NCI-H748 (cell line): ENCODE results near the gene ERCC5.

ENCODE experiments used
- DNase-seq: peaks from one replicate; lab custom pipeline; 2025; ENCODE audit not compliant: unreplicated experiment; lab: John Stamatoyannopoulos, UW

The ERCC5 gene

DNA sequence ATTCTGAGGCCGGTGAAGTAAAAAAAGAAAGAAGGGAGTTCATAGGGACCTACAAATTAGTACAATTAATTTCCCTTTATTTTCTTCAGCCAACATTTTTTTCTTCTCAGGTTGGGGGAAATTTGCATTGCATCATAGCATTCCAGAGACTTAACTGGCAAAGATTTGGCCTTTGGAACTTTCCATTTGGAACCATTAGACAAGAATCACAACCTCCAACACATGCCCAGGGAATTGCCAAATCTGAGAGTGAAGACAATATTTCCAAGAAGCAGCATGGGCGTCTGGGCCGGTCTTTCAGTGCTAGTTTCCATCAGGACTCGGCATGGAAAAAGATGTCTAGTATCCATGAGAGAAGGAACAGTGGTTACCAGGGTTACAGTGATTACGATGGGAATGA is 6.4 kb upstream of the ERCC5 start:
- DNase-seq, result no peak

DNA sequence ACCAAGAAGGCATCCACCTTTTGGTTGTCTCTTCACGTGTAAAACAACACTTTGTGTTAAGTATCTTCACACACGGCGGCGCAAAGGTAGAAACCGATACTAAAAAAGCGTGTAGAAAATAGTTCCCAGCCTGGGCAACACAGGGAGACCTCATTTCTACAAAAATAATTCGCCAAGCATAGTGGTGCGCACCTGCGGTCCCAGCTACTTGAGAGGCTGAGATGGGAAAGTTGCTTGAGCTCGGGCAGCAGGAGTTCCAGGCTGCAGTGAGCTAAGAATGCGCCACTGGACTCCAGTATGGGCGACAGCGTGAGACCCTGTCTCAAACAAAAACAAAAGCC is 573 bp upstream of the ERCC5 start:
- DNase-seq, result no peak

DNA sequence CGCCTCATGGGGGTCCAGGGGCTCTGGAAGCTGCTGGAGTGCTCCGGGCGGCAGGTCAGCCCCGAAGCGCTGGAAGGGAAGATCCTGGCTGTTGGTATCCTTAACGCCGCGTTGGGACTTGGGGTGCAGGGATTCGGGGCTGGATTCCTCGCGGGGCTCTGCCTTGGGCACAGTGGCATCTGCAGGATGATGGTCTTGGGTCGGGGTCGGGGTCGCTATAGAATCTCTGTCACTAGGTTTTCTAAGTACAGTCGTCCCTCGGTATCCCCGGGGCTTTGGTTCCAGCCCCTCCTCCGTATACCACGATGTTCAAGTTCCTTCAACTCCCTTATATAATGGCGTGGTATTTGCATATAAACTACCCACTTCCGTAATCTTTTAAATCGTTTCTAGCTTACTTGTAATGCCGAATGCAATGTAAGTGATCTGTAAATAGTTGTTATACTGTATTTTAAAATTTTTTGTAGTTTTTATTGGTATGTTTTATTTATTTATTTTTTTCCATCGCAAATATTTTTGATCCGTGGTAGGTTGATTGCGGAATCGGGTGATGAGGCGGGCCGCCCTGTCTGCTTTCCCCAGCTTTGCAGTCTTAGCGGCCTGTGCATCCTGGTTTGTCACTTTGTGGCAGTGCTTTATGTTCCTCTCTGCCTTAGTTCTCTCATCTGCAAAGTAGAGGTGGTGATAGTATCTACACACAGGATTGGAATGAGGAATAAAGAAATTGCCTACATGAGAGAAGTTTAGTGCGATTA is 606 bp downstream of the ERCC5 start:
- peak; percentile 58 for DNase-seq

DNA sequence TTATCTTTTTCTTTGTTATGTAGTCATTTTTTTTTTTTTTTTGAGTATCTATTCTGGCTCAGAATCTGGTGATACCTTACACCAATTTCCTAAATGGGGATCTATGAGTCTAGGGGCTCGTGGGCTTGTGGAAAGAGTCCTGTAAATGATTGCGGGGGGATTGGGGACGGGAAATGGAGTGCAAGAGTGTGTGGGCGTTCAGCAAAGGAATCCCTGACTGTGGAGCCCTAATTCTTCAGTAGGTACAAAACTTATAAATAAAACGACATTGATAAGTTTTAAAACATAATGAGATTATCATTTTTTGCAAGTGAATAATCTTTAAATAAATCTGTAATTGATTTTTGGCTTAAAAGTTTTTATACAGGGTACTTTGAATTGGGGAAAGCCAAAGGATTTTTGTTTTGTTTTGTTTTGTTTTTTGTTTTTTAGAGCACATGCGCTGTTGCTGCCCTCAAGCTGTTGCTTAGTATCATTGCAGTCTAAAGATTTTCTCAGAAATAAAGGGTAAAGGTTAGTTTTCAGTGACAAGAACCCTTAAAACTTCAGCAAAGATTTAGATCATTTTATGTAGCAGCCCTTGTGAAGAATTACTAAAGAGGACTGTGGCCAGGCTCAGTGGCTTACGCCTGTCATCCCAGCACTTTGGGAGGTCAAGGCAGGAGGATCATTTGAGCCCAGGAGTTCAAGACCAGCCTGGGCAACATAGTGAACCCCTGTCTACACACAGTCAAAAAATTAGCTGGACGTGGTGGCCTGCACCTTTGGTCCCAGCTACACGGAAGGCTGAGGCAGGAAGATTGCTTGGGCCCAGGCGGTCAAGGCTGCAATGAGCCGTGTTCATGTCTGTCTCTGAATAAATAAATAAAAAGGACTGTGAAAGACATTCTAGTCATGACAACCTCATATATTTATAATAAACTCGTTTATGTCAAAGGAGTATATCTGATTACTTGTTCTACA is 1.7 kb downstream of the ERCC5 start:
- DNase-seq, result peak; percentile 46

DNA sequence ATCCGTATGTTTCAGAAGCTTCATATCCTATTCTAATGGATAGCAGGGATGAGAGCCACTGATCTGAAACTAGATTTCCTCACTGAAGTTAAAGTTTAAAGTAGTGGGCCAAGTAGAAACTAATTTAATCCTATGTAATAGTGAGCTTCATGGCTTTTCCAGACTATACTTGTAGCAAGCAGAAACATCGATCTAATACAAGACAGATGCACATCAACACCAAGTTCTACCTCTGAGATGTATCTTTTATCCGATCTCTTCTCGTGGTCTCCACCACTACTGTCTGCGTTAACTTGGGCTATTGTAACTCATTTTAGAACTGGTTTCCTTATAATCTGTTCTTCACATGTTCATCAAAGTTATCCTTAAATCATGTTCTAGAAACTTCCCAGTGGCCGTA is 3.1 kb downstream of the ERCC5 start:
- no peak for DNase-seq

DNA sequence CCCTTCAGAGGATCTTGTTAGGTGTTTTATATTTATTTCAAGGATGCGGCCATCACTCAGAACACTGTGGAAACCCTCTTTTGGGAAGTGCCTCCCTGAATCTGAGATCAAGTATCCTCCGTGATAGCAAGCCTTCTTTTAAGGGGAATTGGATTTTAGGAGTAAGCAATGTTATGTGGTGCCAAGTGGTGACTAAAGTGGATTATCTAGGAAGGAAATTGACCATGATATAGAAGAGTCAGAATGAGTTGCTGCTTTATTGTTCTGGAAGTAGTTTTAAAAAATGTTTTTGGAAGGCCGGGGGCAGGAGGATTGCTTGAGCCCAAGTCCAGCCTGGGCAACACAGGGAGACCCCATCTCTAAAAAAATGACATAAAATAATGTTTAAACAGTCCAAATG is 6.7 kb downstream of the ERCC5 start:
- DNase-seq, result no peak

DNA sequence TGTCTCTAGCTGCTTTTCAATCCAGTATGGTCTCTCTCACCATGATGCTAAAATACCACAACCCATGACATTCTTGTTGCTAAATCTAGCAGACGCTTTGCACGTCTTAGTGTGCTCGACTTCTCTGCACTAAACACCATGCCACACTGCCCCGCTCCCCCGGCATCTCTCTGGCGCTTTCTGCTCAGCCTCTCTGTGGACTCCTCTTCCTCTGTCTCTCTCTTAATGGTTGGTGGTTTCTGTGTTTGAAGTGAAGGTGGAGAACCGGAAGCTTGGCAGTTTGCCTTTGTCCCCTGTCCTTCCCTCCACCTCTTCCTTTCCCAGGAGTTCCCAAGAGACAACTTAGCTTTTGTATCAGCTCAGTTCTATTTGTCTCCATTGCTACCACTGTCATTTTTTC is 8.8 kb downstream of the ERCC5 start:
- no peak for DNase-seq

DNA sequence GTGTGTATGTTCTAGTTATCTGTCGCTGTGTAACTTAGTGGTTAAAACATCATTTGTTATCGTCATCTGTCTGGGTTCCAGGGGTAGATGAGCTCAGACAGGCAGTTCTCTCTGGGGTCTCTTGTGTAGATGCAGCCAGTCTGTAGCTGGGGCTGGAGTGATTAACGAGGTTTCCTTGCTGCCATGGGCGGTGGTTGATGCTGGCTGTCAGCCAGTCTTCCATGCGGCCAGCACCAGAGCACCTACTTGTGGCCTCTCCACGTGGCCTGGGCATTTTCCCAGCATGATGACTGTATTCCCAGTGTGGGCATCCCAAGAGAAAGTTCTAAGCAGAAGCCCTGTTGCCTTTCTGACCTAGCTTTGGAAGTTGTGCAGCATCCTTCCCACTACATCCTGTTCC is 10.7 kb downstream of the ERCC5 start:
- DNase-seq, result no peak

DNA sequence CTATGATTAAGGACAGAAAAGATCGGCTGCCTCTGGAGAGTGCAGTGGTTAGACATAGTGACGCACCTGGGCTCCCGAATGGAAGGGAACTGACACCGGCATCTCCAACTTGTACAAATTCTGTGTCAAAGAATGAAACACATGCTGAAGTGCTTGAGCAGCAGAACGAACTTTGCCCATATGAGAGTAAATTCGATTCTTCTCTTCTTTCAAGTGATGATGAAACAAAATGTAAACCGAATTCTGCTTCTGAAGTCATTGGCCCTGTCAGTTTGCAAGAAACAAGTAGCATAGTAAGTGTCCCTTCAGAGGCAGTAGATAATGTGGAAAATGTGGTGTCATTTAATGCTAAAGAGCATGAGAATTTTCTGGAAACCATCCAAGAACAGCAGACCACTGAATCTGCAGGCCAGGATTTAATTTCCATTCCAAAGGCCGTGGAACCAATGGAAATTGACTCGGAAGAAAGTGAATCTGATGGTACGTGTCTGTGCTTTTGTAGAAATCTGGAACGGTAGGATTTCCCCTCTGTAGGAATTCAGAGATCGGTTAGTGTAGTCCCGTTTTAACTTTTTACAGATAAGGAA is 16.9 kb downstream of the ERCC5 start:
- DNase-seq, result no peak

DNA sequence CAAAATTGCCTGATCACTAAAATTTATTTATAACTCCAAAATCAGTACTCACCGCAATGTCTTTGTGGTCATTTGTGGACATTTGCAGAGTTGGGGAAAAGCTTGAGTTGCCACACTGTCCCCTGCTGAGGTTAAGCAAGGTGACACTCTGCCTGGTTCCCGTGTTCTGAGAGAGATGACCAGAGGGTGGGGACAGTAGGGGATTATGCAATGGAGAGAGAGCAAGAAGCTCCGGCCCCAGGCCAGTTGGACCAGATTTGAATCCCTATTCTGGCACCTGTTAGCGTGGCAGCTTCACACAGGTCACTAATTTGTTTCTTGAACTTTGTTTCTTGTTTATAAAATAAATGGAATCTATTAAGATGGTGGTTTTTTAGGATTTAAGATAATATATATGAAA is 17.8 kb downstream of the ERCC5 start:
- no peak for DNase-seq

DNA sequence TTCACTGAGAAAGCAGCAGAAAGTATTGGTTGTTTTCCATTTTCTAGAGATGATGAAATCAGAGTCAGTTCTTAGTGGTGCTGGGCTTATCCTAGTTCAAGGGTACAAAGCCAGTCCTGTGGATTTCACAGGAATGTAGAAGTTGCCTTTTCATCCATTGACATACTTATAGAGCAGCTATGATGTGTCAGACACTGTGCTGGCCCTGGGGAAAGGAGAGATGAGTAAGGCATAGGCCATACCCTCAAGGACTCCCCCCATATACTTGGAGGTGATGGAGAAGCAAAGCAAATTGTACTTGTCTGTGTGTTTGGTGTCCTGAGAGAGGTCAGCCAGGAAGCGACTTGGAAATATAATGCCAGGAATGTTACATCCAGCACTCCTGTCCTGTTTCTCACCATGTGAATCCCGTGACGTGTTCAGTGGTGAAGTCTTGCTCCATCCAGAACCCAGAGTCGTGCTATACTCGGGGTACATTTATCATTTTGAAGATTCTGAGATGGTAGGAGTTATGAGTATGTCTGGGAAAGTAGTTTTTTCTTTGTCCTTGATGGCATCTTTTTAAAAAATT is 22.6 kb downstream of the ERCC5 start:
- no peak for DNase-seq

DNA sequence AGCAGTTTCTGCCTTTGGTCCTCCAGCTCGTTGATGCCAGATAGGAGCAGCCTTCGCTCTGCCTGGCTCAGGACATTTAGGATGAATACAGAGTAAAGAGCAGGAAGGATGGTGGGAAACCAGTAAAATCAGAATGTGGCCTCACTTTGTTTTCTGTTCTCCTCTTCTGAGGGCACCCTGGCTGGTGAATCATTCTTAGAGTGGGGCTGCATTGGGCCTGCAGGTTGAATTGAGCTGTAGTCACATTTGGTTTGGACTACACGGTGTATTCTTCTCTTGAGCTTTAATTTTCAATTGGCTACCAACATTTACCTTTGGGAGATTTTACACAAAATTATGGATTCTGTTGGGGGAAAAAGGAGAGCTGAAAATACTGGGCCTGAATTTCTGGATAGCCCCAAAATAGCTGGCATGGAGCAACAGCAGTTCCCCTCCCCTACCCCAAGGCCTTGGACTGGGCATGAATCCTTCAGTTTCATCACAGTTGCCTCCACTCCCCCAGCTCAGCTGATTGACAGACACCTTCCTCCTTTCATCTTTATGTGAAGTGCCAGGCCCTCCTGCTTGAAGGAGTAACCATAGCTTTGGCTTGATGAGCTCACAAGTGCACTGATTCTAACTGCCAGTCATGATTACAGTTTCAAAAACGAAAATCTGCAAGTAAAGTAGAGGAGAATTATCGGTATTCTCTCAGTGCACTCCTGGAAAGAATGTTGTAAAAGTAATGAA is 24.3 kb downstream of the ERCC5 start:
- DNase-seq, result no peak

DNA sequence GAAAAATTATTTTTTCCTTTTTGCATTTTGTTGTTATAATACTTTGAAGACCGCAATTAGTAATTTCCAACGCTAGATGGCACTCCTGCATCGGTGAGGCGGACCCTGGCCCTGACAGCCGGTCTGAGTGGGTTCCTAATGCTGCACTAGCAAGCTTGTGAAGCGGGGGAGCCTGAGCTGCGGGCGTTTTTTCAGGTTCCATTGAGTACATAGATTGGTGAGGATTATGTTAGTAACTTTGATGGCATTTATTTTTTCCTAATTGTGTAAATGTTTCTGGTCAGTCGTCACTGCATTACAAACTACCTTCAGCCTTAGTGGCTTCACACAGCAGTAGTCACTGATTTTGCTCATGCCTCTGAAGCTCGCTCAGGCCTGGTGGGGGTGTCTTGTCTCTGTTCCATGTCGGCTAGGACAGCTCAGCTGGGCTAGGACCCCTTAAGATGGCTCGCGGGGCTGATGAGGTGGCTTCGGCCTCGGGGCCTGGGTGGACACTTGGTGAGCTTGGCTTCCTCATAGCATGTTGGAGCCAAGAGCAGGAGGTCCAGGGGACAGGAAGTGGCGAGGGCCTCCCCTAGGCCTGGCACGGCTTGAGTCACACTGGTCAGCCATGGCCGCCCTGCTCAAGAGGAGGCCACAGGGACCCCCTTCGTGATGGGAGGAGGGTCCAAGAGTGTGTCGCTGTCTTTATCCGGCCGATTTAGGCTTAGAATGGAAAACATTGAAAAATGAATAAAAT is 25.0 kb downstream of the ERCC5 start:
- peak; percentile 54 for DNase-seq

DNA sequence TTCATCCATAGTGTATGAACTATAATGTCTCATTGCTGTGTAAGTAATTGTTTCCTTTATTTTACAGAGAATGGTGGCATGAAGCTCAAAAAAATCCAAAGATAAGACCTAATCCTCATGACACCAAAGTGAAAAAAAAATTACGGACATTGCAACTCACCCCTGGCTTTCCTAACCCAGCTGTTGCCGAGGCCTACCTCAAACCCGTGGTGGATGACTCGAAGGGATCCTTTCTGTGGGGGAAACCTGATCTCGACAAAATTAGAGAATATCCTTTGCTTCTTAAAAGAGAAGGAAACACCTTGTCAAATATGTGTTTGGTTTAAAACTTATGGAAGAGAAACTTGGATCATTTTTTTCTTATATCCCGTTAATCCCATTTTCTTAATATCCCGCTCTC is 26.3 kb downstream of the ERCC5 start:
- no peak for DNase-seq

DNA sequence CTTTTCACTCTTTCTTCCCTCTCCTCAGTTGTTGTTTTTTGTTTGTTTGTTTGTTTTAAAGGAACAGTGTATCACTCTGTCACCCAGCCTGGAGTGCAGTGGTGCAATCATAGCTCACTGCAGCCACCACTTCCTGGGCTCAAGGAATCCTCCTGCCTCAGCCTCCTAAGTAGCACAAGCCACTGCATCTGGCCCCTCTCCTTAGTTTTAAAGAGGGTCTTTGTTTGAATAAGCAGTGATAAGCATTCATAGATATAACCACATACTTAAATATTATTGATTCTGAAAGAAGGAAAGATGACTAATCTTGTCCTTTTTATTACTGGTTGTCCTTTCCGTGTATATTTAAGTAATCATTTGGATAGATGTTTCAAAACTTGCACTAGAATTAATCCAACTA is 26.7 kb downstream of the ERCC5 start:
- no peak for DNase-seq

DNA sequence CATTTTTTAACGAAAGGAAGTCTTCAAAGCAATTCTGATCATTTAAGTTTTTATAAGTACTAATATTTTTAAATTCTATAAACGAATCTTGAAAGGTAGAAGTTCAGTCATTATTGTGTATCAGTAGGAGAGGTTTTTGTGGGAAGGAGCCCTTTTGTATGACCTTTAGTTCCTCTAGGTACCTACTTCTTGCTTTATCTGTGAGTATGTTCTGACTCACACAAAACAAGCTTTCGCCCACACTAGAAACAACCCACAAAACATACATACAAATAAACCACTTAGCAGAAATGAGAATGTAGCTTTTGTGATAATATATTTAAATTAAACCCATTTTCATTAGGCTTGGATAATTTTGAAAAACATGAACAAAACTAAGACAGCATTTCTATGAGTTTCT is 27.8 kb downstream of the ERCC5 start:
- no peak for DNase-seq

DNA sequence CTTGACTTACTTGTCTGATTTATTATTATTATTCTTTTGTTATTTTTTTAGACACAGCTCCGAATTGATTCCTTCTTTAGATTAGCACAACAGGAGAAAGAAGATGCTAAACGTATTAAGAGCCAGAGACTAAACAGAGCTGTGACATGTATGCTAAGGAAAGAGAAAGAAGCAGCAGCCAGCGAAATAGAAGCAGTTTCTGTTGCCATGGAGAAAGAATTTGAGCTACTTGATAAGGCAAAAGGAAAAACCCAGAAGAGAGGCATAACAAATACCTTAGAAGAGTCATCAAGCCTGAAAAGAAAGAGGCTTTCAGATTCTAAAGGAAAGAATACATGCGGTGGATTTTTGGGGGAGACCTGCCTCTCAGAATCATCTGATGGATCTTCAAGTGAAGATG is 29.4 kb downstream of the ERCC5 start:
- DNase-seq, result no peak

DNA sequence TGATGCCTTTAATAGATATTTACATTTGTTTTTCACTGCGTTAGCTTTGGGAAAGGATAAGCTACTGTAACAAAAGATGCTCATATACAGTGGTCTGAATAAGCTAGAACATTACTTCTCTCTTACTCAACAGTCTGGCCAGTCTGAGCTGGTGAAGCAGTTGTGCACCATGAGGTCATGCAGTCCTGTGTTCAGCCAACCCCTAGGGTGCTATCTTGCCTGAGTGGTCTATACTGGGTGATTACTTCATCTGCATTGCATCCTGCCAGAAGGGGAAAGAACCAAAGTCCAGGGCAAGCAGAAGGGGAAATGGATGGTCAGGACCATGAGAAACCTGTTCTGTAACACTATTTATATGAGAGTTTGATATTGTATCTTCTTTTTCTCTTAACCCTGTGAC is 31.5 kb downstream of the ERCC5 start:
- no peak for DNase-seq

DNA sequence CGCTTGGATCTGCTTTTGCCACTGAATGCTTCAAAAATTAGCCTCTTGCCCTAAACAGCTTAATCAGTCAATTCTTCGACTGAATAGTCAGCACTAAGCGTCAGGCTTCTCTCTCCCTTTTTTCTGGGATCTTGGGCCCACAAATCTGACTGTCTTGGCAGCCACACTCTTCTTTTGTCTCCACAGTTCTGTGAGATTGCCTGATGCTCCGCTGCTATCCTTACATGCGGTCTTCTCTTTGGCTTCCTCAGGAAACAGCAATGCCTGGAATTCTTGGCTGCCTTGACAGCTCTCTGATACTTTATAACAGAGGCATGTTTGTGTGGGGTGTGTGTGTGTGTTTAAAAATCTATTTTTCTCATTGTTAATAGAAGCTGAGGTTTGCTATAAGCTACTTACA is 32.6 kb downstream of the ERCC5 start:
- no peak for DNase-seq

DNA sequence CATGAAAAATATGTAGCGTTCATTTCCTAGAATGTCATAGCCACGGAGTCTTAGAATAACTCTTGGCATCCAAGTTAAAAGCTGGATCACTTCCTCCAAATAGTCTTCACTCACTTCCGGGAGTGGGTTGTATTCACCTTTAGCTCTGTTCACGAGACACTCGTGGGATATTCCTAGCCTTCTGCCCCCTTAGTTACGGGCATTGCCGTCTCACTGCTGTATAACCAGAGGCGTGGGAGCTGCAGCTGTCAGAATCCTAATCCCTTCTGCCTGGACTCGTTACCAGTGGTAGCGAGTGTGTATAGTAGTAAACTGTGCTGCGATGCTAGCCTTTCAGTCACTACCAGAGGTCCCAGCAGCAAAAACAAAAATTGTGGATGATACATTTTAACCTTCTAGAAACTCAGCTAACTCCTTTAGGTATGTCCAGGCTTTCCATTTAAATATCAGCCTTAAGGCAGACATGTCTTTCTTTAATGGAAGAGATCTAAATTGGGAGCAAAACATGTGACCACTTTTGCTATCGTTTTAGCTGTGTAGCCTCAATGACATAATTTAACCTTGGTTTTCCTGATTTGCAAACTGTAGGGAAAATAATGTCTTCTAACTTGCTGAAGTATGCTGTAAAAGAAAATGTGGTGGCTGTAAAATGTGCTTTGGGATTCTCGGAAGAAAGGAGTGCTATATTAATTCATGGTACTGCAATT is 34.1 kb downstream of the ERCC5 start:
- DNase-seq, result no peak
